ENCODE results near the gene GABBR2.

DNA sequence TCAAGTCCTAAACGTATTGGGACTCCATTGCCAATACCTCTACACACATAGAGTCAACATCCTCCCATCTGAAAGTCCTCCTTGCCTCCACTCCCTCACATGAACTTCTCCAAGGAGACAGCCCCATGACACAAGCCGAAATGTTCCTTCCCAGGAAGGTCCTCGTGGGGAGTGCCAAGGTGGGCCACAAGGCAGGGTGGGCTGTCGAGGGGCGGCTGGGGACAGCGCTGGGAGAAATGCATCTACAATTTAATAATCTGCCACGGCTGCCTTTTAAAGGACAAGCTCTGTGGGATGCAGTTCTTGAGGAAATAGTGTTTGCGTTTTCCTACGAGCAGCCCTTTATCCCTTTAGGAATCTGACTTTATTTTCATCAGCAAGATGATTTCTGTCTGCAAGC is 138.7 kb downstream of the GABBR2 start:
- TF ChIP-seq, protein P1, sequence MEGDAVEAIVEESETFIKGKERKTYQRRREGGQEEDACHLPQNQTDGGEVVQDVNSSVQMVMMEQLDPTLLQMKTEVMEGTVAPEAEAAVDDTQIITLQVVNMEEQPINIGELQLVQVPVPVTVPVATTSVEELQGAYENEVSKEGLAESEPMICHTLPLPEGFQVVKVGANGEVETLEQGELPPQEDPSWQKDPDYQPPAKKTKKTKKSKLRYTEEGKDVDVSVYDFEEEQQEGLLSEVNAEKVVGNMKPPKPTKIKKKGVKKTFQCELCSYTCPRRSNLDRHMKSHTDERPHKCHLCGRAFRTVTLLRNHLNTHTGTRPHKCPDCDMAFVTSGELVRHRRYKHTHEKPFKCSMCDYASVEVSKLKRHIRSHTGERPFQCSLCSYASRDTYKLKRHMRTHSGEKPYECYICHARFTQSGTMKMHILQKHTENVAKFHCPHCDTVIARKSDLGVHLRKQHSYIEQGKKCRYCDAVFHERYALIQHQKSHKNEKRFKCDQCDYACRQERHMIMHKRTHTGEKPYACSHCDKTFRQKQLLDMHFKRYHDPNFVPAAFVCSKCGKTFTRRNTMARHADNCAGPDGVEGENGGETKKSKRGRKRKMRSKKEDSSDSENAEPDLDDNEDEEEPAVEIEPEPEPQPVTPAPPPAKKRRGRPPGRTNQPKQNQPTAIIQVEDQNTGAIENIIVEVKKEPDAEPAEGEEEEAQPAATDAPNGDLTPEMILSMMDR (optimal IDR thresholded peaks at IDR 0.05 in 1 of 3, IDR thresholded peaks at IDR 0.05 in 1 of 3, conservative IDR thresholded peaks at IDR 0.05 in 1 of 3; ENCODE audit: extremely low read depth in 1 of 3, insufficient read depth in 2 of 3, low read length in 3 of 3), result no peak
- no peak for TF ChIP-seq EZH2 (IDR thresholded peaks at IDR 0.05; ENCODE audit: low read length)
